ENCODE results near the gene C19orf33.
"Not testable (repeated sequence)": the region's sequence is repeated elsewhere in the genome, so short reads cannot be mapped to it uniquely, and the experiment has no call there.

The C19orf33 gene

GRCh38 chr19:38329651-38330050 is 25.6 kb downstream of the C19orf33 start:
- no peak overlapping the region for H3K4me3 ChIP-seq (ENCODE audit: low read length)
- no peak for DNase-seq (ENCODE audit: low read depth, low spot score)

- H3K4me3 ChIP-seq (ENCODE audit: low read length): no peak overlapping the region
- no peak for DNase-seq (ENCODE audit: low read depth, low spot score)
Measured at GRCh38 chr19:38331728-38332127, 27.7 kb downstream of the C19orf33 start.

GRCh38 chr19:38333245-38333644 is 29.2 kb downstream of the C19orf33 start:
- no peak for DNase-seq (ENCODE audit: low read depth, low spot score)
- H3K4me3 ChIP-seq (ENCODE audit: low read length): no peak overlapping the region

GRCh38 chr19:38335949-38336637 is 32.0 kb downstream of the C19orf33 start:
- peak overlapping the region; percentile 80 for H3K4me3 ChIP-seq (ENCODE audit: low read length)
- peak; percentile 95 for DNase-seq (ENCODE audit: low read depth, low spot score)

GRCh38 chr19:38336638-38337359 is 32.7 kb downstream of the C19orf33 start:
- DNase-seq (ENCODE audit: low read depth, low spot score): peak; percentile 93

GRCh38 chr19:38337360-38337653 is 33.3 kb downstream of the C19orf33 start:
- peak overlapping the region; percentile 80 for H3K4me3 ChIP-seq (ENCODE audit: low read length)
- no peak for DNase-seq (ENCODE audit: low read depth, low spot score)

More at GRCh38 chr19:38336638-38337359, 32.7 kb downstream of the C19orf33 start:
- H3K4me3 ChIP-seq (ENCODE audit: low read length): peak overlapping the region; percentile 80

GRCh38 chr19:38339011-38339410 is 35.0 kb downstream of the C19orf33 start:
- H3K4me3 ChIP-seq (ENCODE audit: low read length); DNase-seq (ENCODE audit: low read depth, low spot score): not testable (repeated sequence)

- H3K4me3 ChIP-seq (ENCODE audit: low read length): no peak overlapping the region
- DNase-seq (ENCODE audit: low read depth, low spot score): no peak
Measured at GRCh38 chr19:38340927-38341326, 36.9 kb downstream of the C19orf33 start.

- DNase-seq (ENCODE audit: low read depth, low spot score): no peak
- H3K4me3 ChIP-seq (ENCODE audit: low read length): no peak overlapping the region
Measured at GRCh38 chr19:38346837-38347236, 42.8 kb downstream of the C19orf33 start.

- DNase-seq (ENCODE audit: low read depth, low spot score): no peak
- H3K4me3 ChIP-seq (ENCODE audit: low read length): no peak overlapping the region
Measured at GRCh38 chr19:38350883-38351282, 46.8 kb downstream of the C19orf33 start.

- no peak for DNase-seq (ENCODE audit: low read depth, low spot score)
- no peak overlapping the region for H3K4me3 ChIP-seq (ENCODE audit: low read length)
Measured at GRCh38 chr19:38351865-38352395, 47.9 kb downstream of the C19orf33 start.

GRCh38 chr19:38352611-38353010 is 48.6 kb downstream of the C19orf33 start:
- DNase-seq (ENCODE audit: low read depth, low spot score): no peak
- H3K4me3 ChIP-seq (ENCODE audit: low read length): no peak overlapping the region

Data from Jurkat, Clone E6-1 (cell line).